Kasumi-1 (cell line): Measurements from ENCODE around the gene ESYT1.

Experiments used
- DNase-seq, 2 experiments: peaks; one replicate each; lab custom pipeline; 2025; lab: John Stamatoyannopoulos, UW

ESYT1 gene, protein sequence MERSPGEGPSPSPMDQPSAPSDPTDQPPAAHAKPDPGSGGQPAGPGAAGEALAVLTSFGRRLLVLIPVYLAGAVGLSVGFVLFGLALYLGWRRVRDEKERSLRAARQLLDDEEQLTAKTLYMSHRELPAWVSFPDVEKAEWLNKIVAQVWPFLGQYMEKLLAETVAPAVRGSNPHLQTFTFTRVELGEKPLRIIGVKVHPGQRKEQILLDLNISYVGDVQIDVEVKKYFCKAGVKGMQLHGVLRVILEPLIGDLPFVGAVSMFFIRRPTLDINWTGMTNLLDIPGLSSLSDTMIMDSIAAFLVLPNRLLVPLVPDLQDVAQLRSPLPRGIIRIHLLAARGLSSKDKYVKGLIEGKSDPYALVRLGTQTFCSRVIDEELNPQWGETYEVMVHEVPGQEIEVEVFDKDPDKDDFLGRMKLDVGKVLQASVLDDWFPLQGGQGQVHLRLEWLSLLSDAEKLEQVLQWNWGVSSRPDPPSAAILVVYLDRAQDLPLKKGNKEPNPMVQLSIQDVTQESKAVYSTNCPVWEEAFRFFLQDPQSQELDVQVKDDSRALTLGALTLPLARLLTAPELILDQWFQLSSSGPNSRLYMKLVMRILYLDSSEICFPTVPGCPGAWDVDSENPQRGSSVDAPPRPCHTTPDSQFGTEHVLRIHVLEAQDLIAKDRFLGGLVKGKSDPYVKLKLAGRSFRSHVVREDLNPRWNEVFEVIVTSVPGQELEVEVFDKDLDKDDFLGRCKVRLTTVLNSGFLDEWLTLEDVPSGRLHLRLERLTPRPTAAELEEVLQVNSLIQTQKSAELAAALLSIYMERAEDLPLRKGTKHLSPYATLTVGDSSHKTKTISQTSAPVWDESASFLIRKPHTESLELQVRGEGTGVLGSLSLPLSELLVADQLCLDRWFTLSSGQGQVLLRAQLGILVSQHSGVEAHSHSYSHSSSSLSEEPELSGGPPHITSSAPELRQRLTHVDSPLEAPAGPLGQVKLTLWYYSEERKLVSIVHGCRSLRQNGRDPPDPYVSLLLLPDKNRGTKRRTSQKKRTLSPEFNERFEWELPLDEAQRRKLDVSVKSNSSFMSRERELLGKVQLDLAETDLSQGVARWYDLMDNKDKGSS

GRCh38 chr12:56127888-56128669, at the start of gene ESYT1:
ESYT1 (plus strand) TSS chr12:56128267; CDS start chr12:56128320, 53 bp downstream.
- DNase-seq, result peak; percentile 99

- DNase-seq, result no peak
Measured at GRCh38 chr12:56078427-56078826, 49.6 kb upstream of the ESYT1 start.

DNA sequence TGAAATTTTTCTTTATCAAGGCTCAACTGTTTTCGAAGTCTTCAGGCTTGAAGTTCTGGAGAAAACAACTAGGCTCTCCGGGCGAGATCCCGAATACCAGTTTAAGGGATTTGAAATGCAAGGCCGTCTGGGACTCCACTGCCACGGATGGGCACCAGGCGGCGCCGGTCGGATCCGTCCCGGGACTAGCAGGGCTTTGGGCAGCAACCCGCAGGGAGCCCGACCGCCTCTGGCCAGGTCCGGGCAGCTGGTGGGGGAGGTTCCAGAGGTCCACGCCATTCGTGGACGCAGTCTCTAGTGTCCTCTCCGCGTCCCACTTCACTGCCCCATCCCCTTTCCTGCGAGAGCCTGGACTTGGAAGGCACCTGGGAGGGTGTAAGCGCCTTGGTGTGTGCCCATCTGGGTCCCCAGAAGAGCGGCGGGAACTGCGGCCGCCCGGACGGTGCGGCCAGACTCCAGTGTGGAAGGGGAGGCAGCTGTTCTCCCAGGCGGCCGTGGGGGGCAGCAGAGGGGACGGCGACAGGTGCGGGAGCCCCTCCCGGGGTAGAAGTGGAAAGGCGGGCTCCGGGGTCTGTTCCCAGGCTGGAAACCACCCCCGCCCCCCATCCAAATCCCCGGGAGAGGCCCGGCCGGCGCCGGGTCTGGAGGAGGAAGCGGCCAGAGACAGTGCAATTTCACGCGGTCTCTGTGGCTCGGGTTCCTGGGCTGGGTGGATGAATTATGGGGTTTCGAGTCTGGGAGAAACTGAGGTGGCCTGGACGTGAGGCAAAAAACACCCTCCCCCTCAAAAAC, 48.9 kb upstream of the ESYT1 start:
- DNase-seq, result peak; percentile 49 to 53

GRCh38 chr12:56079723-56080555, 48.1 kb upstream of the ESYT1 start, which contains the start of gene ERBB3:
ERBB3 (plus strand) TSS chr12:56080165; CDS start chr12:56080301, 136 bp downstream.
- DNase-seq, result peak; percentile 36 to 52

GRCh38 chr12:56080556-56081138, 47.4 kb upstream of the ESYT1 start:
- no peak for DNase-seq

GRCh38 chr12:56081393-56082347, 46.4 kb upstream of the ESYT1 start:
- DNase-seq, result no peak

- DNase-seq, result no peak
Measured at GRCh38 chr12:56082382-56082781, 45.7 kb upstream of the ESYT1 start.

- no peak for DNase-seq
Measured at GRCh38 chr12:56082967-56083366, 45.1 kb upstream of the ESYT1 start.

DNA sequence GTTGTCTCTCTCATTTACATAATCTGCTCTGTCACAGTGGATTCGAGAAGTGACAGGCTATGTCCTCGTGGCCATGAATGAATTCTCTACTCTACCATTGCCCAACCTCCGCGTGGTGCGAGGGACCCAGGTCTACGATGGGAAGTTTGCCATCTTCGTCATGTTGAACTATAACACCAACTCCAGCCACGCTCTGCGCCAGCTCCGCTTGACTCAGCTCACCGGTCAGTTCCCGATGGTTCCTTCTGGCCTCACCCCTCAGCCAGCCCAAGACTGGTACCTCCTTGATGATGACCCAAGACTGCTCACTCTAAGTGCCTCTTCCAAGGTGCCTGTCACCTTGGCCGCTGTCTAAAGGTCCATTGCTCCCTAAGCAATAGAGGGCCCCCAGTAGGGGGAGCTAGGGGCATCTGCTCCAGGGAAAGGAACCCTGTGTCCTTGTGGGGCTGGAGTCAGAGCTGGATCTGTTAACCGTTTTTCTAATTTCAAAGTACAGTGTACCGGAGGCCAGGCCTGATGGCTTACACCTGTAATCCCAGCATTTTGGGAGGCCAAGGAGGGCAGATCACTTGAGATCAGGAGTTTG, 43.0 kb upstream of the ESYT1 start:
- peak; percentile 34 to 45 for DNase-seq

DNA sequence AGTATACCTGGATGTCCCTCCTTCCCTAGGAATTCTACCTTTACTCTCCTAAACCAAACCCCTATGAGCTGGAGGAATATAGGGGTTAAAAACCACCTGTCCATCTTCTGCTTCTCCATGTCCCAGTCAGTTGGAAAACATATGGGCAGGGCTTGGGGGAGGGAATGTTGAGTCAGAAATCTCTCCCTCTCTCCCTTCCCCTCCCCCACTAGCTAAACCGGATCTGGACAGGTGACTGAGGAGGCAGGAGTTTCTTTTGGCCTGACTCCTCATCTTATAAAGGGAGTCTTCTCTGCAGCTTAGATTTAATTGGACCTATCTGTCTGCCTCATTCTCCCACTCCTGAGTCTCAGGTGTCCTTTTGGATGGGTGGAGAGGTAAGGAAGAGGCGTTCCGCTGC, 42.0 kb upstream of the ESYT1 start:
- DNase-seq, result no peak

DNA sequence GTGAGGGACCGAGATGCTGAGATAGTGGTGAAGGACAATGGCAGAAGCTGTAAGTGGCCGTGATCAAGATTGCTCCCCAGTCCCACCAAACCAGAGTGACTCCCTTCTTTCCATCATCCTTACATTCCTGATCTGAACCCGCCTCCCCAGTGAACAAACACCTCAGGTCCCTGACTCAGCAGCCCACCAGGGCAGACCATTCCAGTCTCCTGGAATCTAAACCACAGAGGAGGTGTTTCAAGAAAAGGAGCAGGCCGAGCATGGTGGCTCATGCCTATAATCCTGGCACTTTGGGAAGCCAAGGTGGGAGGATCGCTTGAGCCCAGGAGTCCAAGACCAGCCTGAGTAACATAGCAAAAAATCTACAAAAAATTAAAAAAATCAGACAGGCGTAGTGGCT, 41.5 kb upstream of the ESYT1 start:
- DNase-seq, result no peak

DNA sequence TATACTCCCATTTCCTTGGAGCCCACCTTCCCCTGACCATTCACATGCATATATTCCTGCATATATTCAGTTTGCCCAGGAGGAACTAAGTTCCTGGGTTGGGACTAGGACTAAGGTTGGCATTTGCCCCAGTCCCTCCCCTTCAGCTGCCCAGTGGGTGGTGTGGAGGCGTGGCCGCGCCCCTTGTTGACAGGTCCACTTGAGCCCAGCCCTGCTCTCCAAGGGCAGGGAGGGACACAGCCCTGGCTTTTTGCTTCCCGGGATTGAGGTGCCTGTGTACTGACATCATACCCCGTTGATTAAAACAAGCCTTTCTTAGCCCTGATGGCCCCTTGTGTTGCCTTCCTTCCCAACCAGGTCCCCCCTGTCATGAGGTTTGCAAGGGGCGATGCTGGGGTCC, 40.8 kb upstream of the ESYT1 start:
- no peak for DNase-seq

- no peak for DNase-seq
Measured at GRCh38 chr12:56097738-56098137, 30.3 kb upstream of the ESYT1 start.

DNA sequence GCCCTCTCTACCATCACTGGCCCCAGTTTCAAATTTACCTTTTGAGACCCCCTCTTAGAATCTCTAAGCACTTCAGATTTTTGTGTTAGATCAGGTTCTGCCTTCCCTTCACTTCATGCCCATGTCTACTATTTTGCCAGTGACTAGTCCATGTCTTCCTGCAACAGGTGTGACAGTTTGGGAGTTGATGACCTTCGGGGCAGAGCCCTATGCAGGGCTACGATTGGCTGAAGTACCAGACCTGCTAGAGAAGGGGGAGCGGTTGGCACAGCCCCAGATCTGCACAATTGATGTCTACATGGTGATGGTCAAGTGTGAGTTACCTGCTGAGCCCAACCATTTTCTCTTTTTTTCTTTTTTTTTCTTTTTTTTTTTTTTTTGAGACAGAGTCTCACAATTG, 29.5 kb upstream of the ESYT1 start:
- no peak for DNase-seq

DNA sequence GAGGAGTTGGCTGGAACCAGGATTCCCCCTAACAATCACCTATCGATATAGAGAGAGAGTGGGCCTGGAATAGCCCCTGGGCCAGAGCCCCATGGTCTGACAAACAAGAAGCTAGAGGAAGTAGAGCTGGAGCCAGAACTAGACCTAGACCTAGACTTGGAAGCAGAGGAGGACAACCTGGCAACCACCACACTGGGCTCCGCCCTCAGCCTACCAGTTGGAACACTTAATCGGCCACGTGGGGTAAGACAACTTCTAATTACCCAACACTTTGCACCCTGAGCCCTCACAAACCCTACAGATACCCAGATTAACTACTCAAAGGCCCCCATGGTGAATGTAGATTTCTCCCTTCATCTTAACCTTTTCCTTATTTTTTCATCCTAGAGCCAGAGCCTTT, 28.3 kb upstream of the ESYT1 start:
- no peak for DNase-seq

DNA sequence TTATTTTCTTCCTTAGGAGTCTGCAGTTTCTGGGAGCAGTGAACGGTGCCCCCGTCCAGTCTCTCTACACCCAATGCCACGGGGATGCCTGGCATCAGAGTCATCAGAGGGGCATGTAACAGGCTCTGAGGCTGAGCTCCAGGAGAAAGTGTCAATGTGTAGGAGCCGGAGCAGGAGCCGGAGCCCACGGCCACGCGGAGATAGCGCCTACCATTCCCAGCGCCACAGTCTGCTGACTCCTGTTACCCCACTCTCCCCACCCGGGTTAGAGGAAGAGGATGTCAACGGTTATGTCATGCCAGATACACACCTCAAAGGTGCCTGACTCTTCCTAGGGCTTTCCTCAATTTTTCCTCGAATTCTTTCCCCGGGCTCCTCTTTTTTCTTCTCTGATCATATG, 27.0 kb upstream of the ESYT1 start:
- no peak for DNase-seq

GRCh38 chr12:56102683-56103065, 25.4 kb upstream of the ESYT1 start:
- DNase-seq, result no peak
